A549 (cell line): ENCODE results near the gene SAP25.

ENCODE experiments used
- CTCF ChIP-seq: fragments of >200 bp; sonication (Bioruptor Twin); formaldehyde crosslinking; IDR thresholded peaks from 3 replicates; pipeline ENCODE4 v1.5.1; 2016
- ELK1 ChIP-seq: fragments of 150-350 bp; IDR thresholded peaks from 2 replicates; pipeline ENCODE4 v1.6.1; 2014; ENCODE audit warnings: low read depth, mild to moderate bottlenecking, low read length
- KDM1A ChIP-seq: fragments of 200-600 bp; sonication (generic); IDR thresholded peaks from 2 replicates; pipeline ENCODE4 v1.6.1; 2016; ENCODE audit warnings: low read depth, mild to moderate bottlenecking
- PHF8 ChIP-seq: fragments of 200-600 bp; sonication (generic); IDR thresholded peaks from 2 replicates; pipeline ENCODE4 v1.6.1; 2016; ENCODE audit warnings: low read depth, mild to moderate bottlenecking, antibody characterized with exemption, moderate library complexity, borderline replicate concordance
- USF2 ChIP-seq: fragments of 450-650 bp; IDR thresholded peaks from 2 replicates; pipeline ENCODE4 v1.6.1; 2014; ENCODE audit warnings: antibody characterized with exemption
- ZSCAN20 ChIP-seq: fragments of 250-450 bp; sonication (Bioruptor Pico); IDR thresholded peaks from 2 replicates; pipeline ENCODE4 v1.8.0; 2022; ENCODE audit warnings: mild to moderate bottlenecking, moderate library complexity

GRCh38 chr7:100539436-100540006, 34.2 kb downstream of the SAP25 start:
- TF ChIP-seq USF2, result no peak
- no peak for TF ChIP-seq ELK1
- TF ChIP-seq KDM1A, result no peak
- TF ChIP-seq ZSCAN20 (CRISPR knock-in tag), result no peak
- no peak for TF ChIP-seq CTCF
- no peak for TF ChIP-seq PHF8
